ENCODE data around the gene FMN1.
"Not testable (repeated sequence)": the region's sequence is repeated elsewhere in the genome, so short reads cannot be mapped to it uniquely, and the experiment has no call there.

FMN1 gene

DNA sequence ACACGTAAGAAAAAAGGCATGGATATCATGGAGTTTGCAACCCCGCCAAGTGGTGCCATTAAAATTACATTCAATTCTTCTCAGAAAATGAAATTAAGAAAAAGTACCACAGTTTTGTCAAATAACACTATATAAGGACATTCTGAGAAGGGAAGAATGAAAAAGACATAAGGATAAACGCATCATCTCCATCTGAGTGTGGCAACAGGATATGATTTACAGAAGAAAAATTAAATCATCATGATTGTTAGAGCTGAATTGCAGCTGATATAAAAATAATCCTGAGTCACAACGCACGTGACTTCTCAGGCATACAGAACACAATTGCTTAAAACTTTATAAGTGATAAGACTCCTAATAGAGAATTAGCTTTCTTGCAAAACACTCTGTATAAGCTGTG lies 342.9 kb downstream of the FMN1 start:
- H3K4me3 ChIP-seq (ENCODE audit: low read depth, low read length), result no peak overlapping the region
- TF ChIP-seq CTCF (IDR thresholded peaks at IDR 0.05; ENCODE audit: insufficient read depth, low read length, missing control alignments), result no peak
- ChIA-PET POLR2A (interaction anchor here (0.6 to 3.0 kb wide), 14 partner anchors 8 to 169 kb away, joined by 3 to 23 read pairs (median 4); no protein-coding TSS in a partner anchor), CTCF (interaction anchor here (0.6 to 1.6 kb wide), 11 partner anchors 8 to 202 kb away, joined by 3 to 7 read pairs (median 3); no protein-coding TSS in a partner anchor)
- peak; percentile 92 for DNase-seq (ENCODE audit: low read depth, low spot score)

DNA sequence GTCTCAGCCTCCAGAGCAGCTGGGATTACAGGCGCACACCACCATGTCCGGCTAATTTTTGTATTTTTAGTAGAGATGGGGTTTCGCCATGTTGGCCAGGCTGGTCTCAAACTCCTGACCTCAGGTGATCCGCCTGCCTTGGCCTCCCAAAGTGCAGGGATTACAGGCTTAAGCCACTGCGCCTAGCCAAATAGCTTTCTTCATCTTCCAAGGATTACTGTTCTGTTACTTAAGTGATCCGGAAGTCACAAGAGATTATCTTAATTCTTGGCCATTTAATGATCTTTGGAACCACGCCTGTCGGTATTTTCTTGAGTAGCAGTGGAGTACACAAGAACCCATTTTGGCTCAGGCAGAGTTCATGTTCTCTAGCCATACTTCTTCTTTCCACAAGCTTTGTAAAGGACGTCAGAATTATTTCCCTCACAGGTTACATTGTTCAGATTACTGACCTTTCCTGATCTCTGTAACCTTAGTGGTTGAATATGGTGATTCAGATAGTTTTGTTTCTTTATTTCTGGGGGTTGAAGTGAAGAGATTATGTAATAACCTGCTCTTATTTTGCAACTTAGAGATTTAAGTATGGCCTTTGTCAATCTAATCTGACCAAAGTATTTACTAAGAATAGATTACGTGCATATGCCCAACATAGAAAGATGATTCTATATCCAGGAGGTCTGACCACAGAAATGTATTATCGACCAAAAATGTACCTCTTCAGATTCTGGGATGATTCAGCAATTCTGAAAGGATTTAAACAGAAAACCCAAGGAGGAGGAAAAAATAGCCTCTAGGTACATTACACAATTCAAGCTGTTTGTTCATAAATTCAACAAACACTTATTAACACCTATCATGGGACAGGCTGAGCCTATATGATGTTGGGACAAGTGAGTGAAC lies 344.5 kb downstream of the FMN1 start:
- ChIA-PET CTCF (interaction anchor here (0.7 to 2.1 kb wide), 10 partner anchors 10 to 201 kb away, joined by 3 to 10 read pairs (median 4); no protein-coding TSS in a partner anchor), POLR2A (interaction anchor here (0.6 to 3.0 kb wide), 9 partner anchors 10 to 144 kb away, joined by 3 to 23 read pairs (median 7); no protein-coding TSS in a partner anchor)
- DNase-seq (ENCODE audit: low read depth, low spot score), result peak; percentile 95
- no peak overlapping the region for H3K4me3 ChIP-seq (ENCODE audit: low read depth, low read length)
- TF ChIP-seq CTCF (IDR thresholded peaks at IDR 0.05; ENCODE audit: insufficient read depth, low read length, missing control alignments), result no peak

DNA sequence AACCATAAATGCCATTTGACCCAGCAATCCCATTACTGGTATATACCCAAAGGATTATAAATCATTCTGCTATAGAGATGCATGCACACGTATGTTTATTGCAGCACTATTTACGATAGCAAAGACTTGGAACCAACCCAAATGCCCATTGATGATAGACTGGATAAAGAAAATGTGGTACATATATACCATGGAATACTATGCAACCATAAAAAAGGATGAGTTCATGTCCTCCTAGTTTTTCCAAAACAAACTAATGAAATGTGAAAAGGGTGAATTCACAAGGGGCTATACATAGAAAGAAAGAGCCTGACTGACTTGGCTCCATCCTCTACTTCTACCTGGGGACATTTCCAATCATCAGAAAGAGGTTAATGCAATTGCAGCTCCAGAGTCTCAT lies 347.8 kb downstream of the FMN1 start:
- POLR2A ChIA-PET; DNase-seq (ENCODE audit: low read depth, low spot score); H3K4me3 ChIP-seq (ENCODE audit: low read depth, low read length): not testable (repeated sequence)
- CTCF ChIA-PET, result interaction anchor here (4.0 to 8.5 kb wide), 4 partner anchors 14 to 184 kb away, joined by 33 to 95 read pairs (median 88); no protein-coding TSS in a partner anchor

DNA sequence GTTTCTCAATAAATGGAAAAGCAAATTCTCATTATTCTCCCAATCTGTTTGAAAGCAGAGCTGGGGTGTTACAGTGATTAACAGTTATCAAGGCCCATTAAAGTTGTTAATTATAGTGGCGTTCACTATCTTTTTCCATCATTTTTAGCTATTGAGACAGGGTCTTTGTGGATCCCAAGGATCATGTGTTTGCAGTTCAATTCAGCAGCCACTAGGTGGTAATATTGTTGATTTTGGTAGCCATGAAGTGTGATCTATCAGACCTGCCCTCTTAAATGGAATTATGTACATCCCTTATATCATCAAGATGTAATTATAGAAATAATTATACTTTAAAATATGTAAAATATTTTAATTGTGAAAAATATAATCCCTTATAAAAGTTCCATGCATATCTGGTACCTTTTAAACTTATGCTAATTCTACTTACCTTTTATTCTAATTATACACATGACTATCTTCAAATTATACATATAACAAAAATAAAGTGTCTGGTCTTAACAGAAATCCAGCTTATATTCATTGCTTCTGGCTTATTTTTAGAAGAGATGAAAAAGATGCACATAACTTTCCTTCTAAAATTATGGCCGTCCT lies 350.3 kb downstream of the FMN1 start:
- no peak for DNase-seq (ENCODE audit: low read depth, low spot score)

DNA sequence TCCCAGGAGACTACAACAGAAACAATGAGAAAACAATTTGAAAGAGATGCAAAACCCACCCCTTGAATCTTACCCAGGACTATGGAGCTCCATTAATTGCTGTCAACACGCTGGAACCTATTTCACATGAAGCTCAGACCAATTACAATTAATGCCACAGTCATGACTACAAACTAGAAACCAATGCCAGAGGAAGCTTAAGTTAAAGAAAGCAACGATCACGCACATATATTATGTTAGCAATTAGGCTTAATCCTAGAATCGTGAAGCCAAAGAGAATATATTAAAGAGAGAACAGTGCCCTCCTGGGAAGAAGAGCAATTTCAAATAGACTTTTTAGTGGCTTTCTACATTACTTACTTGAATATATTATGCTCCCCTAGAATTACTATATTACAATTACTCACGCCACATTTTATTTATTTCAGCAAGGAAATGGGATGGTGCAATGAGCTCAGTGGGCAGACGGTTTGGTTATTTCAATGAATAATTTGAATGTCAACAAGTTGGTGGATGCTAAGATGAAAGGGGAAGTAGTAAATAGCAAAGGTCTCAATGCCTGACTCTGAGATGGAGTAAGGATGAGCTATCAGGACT lies 351.2 kb downstream of the FMN1 start:
- ChIA-PET POLR2A (interaction anchor here (0.7 to 1.7 kb wide), 12 partner anchors 9 to 192 kb away, joined by 3 to 10 read pairs (median 4); no protein-coding TSS in a partner anchor), CTCF (interaction anchor here (0.6 to 8.5 kb wide), 35 partner anchors 8 to 198 kb away, joined by 3 to 95 read pairs (median 3); no protein-coding TSS in a partner anchor)
- no peak overlapping the region for H3K4me3 ChIP-seq (ENCODE audit: low read depth, low read length)
- peak; percentile 67 for DNase-seq (ENCODE audit: low read depth, low spot score)
- no peak for TF ChIP-seq CTCF (IDR thresholded peaks at IDR 0.05; ENCODE audit: insufficient read depth, low read length, missing control alignments)

More for the DNA sequence above, 350.3 kb downstream of the FMN1 start:
- no peak overlapping the region for H3K4me3 ChIP-seq (ENCODE audit: low read depth, low read length)
- POLR2A ChIA-PET, result interaction anchor here (0.7 to 1.7 kb wide), 5 partner anchors 8 to 112 kb away, joined by 3 to 10 read pairs (median 4); no protein-coding TSS in a partner anchor
- CTCF ChIA-PET, result interaction anchor here (0.6 to 8.5 kb wide), 37 partner anchors 7 to 194 kb away, joined by 3 to 95 read pairs (median 3); no protein-coding TSS in a partner anchor
- TF ChIP-seq CTCF (IDR thresholded peaks at IDR 0.05; ENCODE audit: insufficient read depth, low read length, missing control alignments), result peak; percentile 48

DNA sequence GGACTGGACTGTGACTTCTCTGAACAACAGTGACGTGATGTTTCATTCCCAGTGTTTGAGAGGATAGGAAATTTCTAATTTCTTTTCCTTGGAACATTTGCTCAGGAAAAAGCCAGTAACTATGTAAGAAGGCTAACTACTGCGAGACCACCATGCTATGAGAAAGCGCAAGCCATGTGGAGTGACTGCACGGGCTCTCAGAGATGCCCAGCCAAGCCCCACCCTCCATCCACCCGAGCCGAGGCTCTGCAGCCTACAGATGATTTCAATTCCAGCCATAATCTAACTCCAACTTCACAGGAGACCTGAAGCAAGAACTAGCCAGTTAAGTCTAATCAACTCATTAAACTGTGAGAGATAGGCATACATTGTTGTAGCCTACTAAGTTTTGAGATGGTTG lies 352.4 kb downstream of the FMN1 start:
- no peak overlapping the region for H3K4me3 ChIP-seq (ENCODE audit: low read depth, low read length)
- ChIA-PET POLR2A (interaction anchor here (2.6 kb wide), 1 partner anchor 13 kb away, joined by 13 read pairs; no protein-coding TSS in a partner anchor), CTCF (interaction anchor here (1.4 to 8.5 kb wide), 7 partner anchors 9 to 192 kb away, joined by 3 to 95 read pairs (median 33); no protein-coding TSS in a partner anchor)
- no peak for TF ChIP-seq CTCF (IDR thresholded peaks at IDR 0.05; ENCODE audit: insufficient read depth, low read length, missing control alignments)
- DNase-seq (ENCODE audit: low read depth, low spot score), result no peak
